ENCODE results near the gene AMIGO3.

The AMIGO3 gene

DNA sequence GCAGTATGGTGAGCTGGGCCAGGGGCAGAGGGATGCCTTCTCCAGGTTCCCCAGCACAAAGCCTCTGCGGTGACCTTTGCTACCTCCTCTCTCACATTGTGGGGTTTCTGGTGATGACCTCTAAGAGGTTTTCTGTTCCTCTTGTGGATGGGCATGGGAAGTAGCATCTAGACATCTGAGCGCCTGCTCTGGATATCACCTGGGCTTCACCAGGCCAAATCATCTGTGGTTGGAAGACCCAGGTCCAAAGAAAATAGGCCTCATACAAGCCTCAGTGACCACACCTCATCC, 38.3 kb downstream of the AMIGO3 start:
- DNase-seq (ENCODE audit: insufficient read length, low spot score): no peak
- no peak for FAIRE-seq
- TF ChIP-seq, protein P1, sequence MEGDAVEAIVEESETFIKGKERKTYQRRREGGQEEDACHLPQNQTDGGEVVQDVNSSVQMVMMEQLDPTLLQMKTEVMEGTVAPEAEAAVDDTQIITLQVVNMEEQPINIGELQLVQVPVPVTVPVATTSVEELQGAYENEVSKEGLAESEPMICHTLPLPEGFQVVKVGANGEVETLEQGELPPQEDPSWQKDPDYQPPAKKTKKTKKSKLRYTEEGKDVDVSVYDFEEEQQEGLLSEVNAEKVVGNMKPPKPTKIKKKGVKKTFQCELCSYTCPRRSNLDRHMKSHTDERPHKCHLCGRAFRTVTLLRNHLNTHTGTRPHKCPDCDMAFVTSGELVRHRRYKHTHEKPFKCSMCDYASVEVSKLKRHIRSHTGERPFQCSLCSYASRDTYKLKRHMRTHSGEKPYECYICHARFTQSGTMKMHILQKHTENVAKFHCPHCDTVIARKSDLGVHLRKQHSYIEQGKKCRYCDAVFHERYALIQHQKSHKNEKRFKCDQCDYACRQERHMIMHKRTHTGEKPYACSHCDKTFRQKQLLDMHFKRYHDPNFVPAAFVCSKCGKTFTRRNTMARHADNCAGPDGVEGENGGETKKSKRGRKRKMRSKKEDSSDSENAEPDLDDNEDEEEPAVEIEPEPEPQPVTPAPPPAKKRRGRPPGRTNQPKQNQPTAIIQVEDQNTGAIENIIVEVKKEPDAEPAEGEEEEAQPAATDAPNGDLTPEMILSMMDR (IDR thresholded peaks at IDR 0.05; ENCODE audit: insufficient read depth, missing control alignments): no peak

DNA sequence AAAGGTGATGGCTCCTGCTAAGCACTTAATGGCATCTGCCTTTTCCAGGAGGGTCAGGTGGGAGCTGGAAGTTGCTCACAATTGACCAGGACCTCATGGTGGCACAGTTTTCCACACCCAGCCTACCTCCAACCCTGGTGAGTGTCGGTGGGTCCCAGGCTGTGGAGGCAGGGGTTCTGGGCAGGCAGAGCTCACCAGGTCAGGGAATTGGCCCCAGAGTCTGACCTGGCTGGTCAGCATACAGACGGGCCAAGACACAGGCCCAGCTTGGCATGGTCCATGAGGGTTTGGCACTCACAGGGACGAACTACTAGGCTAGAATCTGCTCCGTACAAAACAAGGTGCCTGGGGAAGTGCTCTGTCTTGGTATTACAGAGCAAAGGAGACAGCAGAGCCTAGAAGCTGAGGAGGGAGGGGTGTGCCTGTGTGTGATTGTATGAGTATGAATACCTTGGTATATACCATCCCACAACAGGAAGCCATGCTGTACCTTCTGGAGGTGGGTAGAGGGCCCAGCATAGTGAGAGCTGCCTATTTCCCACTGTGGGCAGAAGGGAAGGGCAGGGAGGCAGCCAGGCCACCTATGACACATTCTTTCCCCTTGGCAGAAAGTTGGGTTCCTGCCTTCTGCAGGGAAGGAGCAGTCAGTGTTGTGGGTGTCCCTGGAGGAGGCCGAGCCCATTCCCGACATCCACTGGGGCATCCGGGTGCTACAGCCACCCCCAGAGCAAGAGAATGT, 38.8 kb downstream of the AMIGO3 start:
- DNase-seq (ENCODE audit: insufficient read length, low spot score) (no peak), FAIRE-seq (no peak)
- TF ChIP-seq, protein P1 (IDR thresholded peaks at IDR 0.05; ENCODE audit: insufficient read depth, missing control alignments): no peak

DNA sequence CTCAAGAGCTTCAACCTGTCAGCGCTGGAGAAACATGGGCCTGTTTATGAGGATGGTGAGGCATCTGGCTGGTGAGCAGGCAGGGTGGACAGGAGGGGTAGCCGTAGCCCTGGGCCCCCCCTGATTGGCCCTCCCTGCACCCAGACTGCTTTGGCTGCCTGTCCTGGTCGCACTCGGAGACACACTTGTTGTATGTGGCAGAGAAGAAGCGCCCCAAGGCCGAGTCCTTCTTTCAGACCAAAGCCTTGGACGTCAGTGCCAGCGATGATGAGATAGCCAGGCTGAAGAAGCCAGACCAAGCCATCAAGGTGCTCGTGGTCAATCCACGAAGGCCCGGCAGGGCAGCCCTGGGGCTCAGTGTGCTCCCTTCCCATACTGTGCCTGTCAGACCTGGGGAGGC, 43.6 kb downstream of the AMIGO3 start:
- TF ChIP-seq, protein P1 (IDR thresholded peaks at IDR 0.05; ENCODE audit: insufficient read depth, missing control alignments): no peak
- DNase-seq (ENCODE audit: insufficient read length, low spot score): no peak
- FAIRE-seq: no peak

DNA sequence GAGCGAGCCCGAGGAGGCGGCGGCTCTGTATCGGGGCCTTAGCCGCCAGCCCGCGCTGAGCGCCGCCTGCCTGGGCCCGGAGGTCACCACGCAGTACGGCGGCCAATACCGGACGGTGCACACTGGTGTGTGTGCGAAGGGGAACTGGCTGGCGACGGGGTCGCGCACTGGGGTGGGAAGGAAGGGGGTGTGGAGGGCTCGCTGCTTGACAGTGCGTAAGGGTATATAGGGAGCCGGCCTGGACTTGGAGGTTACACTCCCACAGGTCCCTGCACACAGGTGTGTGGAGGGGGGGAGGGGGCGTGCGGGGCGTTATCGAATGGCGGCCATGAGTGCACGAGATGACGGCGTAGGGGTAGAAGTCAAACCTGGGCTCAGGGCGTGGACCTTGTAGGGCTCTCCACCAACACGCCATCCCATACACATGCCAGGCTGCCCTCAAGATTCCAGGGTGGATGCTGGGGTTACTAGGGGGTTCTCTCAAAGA, 44.9 kb downstream of the AMIGO3 start:
- TF ChIP-seq, protein P1 (IDR thresholded peaks at IDR 0.05; ENCODE audit: insufficient read depth, missing control alignments): no peak
- DNase-seq (ENCODE audit: insufficient read length, low spot score) (no peak), FAIRE-seq (no peak)

DNA sequence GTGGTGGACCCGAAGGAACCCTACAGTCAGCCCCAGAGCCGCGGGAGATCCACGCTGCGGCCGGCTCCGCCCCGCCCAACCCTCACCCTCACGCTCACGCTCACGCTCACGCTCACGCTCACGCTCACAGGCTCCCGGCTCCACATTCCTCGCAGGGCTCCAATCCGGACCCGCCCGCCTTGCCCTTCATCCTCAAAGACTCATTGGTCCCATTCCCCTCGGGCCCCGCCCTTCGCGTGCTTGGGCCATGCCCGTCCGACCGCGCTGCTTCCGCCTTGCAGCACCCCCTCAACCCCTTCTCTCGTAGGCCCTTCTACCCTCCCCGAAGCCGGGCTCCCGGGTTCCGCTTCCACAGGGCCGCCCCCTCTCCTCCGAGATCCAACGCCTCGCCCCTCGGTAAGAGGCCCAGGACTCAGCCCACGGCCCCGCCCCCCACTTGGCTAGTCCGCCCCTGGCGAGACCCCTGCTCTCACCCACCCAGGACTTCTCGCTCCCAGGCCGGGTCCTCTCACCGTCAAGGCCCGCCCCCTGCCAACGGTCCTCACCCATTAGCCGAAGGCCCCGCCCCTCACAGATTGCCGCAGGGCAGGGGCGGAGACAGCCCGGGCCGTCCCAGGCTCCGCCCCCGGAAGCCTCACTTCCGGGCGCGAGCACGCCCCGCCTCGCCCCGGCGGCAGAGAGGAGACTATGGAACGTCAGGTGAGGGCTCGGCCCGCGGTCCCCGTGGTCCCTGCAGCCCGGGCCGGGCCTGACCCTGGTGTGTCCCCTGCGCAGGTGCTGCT, 45.6 kb downstream of the AMIGO3 start, which contains the start of gene APEH:
Gene APEH (plus strand): TSS at position 637 of the 782 bp plus-strand sequence. CDS start 51 bp downstream, at position 688.
- TF ChIP-seq, protein P1 (IDR thresholded peaks at IDR 0.05; ENCODE audit: insufficient read depth, missing control alignments): no peak
- DNase-seq (ENCODE audit: insufficient read length, low spot score) (peak; percentile 97), FAIRE-seq (no peak)

DNA sequence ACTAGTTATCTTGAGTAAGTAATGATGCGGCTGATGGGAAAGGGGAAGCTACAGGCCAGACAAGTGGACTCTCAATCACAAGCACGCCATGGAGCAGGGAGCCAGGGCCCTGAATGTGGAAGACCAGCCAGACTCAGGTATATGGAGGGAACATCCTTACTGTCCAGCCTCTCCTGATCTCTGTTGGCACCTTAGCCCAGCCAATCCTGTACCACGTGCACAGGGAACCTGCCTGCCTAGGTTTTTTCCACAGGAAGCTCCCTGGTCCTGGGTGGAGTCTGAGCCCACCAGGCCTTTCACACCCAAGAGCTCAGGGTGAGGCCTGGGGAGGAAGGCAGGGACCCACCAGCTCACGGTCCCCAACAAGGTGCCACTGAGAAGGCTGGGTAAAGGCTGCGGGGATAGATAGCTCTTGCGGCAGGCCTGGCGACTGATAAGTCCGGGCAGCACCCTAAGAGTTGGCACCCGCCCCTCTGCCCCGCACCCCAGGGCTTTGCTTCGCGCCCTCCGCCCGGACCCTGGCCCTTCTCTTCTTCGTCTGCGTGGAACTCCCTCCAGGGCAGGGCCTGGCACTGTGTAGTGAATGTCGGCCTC, 46.3 kb downstream of the AMIGO3 start:
- TF ChIP-seq, protein P1 (IDR thresholded peaks at IDR 0.05; ENCODE audit: insufficient read depth, missing control alignments): no peak
- DNase-seq (ENCODE audit: insufficient read length, low spot score) (no peak), FAIRE-seq (no peak)

All from D721Med (cell line).